SU-DHL-6 (cell line): Measurements from ENCODE around the gene CAPN8.

Experiments
- H2AFZ ChIP-seq: fragments of 200-600 bp; sonication (generic); 2 replicates; pipeline ENCODE4 v1.6.1; 2014; ENCODE audit warnings: low read depth, mild to moderate bottlenecking, moderate library complexity, mixed read lengths, antibody characterized with exemption, low read length; ENCODE audit not compliant: severe bottlenecking
- H3F3A ChIP-seq: fragments of 200-600 bp; shearing (Covaris generic); 2 replicates; pipeline ENCODE4 v1.6.0; 2016; ENCODE audit warnings: antibody characterized with exemption, mild to moderate bottlenecking; ENCODE audit not compliant: insufficient read depth
- H3K27ac ChIP-seq: fragments of 200-600 bp; sonication (generic); 2 replicates; pipeline ENCODE4 v1.5.1; 2016; ENCODE audit warnings: low read depth, mild to moderate bottlenecking, low read length, moderate library complexity, mixed read lengths
- H3K27me3 ChIP-seq: fragments of 200-600 bp; sonication (generic), shearing (Covaris generic); 2 replicates; pipeline ENCODE4 v1.6.0; 2014; ENCODE audit warnings: mild to moderate bottlenecking, low read length
- H3K36me3 ChIP-seq: fragments of 200-600 bp; sonication (generic); 2 replicates; pipeline ENCODE4 v1.6.1; 2014; ENCODE audit warnings: mild to moderate bottlenecking, low read length, mixed read lengths
- H3K4me2 ChIP-seq: fragments of 300-600, 200-600 bp; shearing (Covaris generic), sonication (generic); 2 replicates; pipeline ENCODE4 v1.6.0; 2014; ENCODE audit warnings: low read length, low read depth, mild to moderate bottlenecking; ENCODE audit not compliant: poor library complexity, severe bottlenecking
- H3K4me3 ChIP-seq: fragments of 200-600 bp; sonication (generic); 2 replicates; pipeline ENCODE4 v1.5.1; 2014; ENCODE audit warnings: antibody characterized with exemption, low read length, mild to moderate bottlenecking, mixed read lengths; ENCODE audit not compliant: insufficient read depth, poor library complexity, severe bottlenecking
- H3K79me2 ChIP-seq: fragments of 200-600 bp; sonication (generic); 2 replicates; pipeline ENCODE4 v1.6.1; 2014; ENCODE audit warnings: mild to moderate bottlenecking, low read length, moderate library complexity; ENCODE audit not compliant: insufficient read depth
- H3K9ac ChIP-seq: fragments of 200-600 bp; sonication (generic); 2 replicates; pipeline ENCODE4 v1.7.0; 2014; ENCODE audit warnings: mild to moderate bottlenecking, low read length
- H3K9me2 ChIP-seq: fragments of 200-600 bp; sonication (generic); replicated peaks from 2 replicates; pipeline ENCODE4 v1.6.1; 2014; ENCODE audit warnings: low read length; ENCODE audit not compliant: insufficient read depth
- H3K9me3 ChIP-seq: fragments of 200-600 bp; sonication (generic); 2 replicates; pipeline ENCODE4 v1.6.1; 2014; ENCODE audit warnings: low read length, mixed read lengths; ENCODE audit not compliant: insufficient read depth
- H4K20me1 ChIP-seq: fragments of 200-600 bp; sonication (generic); 2 replicates; pipeline ENCODE4 v1.6.1; 2014; ENCODE audit warnings: low read depth, mild to moderate bottlenecking, antibody characterized with exemption, low read length, moderate library complexity, mixed read lengths
- CTCF ChIP-seq: fragments of 200-600 bp; sonication (generic); IDR thresholded peaks from one replicate; pipeline ENCODE4 v1.5.1; 2017; ENCODE audit warnings: antibody characterized with exemption, mild to moderate bottlenecking, low read length, moderate library complexity; ENCODE audit not compliant: insufficient read depth, poor library complexity, severe bottlenecking
- EZH2phosphoT487 ChIP-seq: fragments of 200-600 bp; sonication (generic), shearing (Covaris generic); conservative IDR thresholded peaks from 2 replicates; pipeline ENCODE4 v1.6.1; 2018; ENCODE audit warnings: mild to moderate bottlenecking, antibody characterized with exemption, low read length, moderate library complexity, mixed read lengths

Gene CAPN8

GRCh38 chr1:223695941-223696340 lies 30.4 kb upstream of the CAPN8 start:
- Histone ChIP-seq H3K9me2 (no peaks in the 10 kb centered on the region), H3K79me2 (no peaks in the 10 kb centered on the region), H3F3A (no peaks in the 10 kb centered on the region), H3K4me3 (no peak overlapping the region), H4K20me1 (no peaks in the 10 kb centered on the region), H2AFZ (no peak overlapping the region), H3K27me3 (no peaks in the 10 kb centered on the region), H3K9me3 (no peaks in the 10 kb centered on the region), H3K9ac (no peak overlapping the region), H3K36me3 (no peaks in the 10 kb centered on the region), H3K27ac (no peak overlapping the region), H3K4me2 (no peak overlapping the region)
- no peak for TF ChIP-seq EZH2phosphoT487
- no peak for TF ChIP-seq CTCF

- H4K20me1 ChIP-seq = no peaks in the 10 kb centered on the region
- no peaks in the 10 kb centered on the region for H3K27me3 ChIP-seq
- H3K9me2 ChIP-seq = no peaks in the 10 kb centered on the region
- H3K4me3 ChIP-seq = no peak overlapping the region
- no peaks in the 10 kb centered on the region for H3K79me2 ChIP-seq
- H3K9me3 ChIP-seq = no peaks in the 10 kb centered on the region
- no peak overlapping the region for H3K4me2 ChIP-seq
- H3K36me3 ChIP-seq = no peaks in the 10 kb centered on the region
- H3F3A ChIP-seq = no peaks in the 10 kb centered on the region
- no peak overlapping the region for H2AFZ ChIP-seq
- no peak overlapping the region for H3K27ac ChIP-seq
- H3K9ac ChIP-seq = no peak overlapping the region
- TF ChIP-seq EZH2phosphoT487 (no peak), CTCF (no peak)
These were observed 29.6 kb upstream of the CAPN8 start for GRCh38 chr1:223695014-223695548.

GRCh38 chr1:223691121-223691520 lies 25.6 kb upstream of the CAPN8 start:
- no peak for TF ChIP-seq EZH2phosphoT487
- no peak for TF ChIP-seq CTCF
- Histone ChIP-seq H3K4me2 (no peak overlapping the region), H3K36me3 (no peaks in the 10 kb centered on the region), H3K4me3 (no peak overlapping the region), H3K27ac (no peak overlapping the region), H3F3A (no peaks in the 10 kb centered on the region), H3K9me2 (no peaks in the 10 kb centered on the region), H3K9ac (no peak overlapping the region), H3K79me2 (no peaks in the 10 kb centered on the region), H4K20me1 (no peaks in the 10 kb centered on the region), H3K9me3 (no peaks in the 10 kb centered on the region), H2AFZ (no peak overlapping the region), H3K27me3 (no peaks in the 10 kb centered on the region)
